ENCODE results near the gene PSG11. TPM values are rescaled to one million over a fixed set of nuclear protein-coding genes. Genes with fewer than 3 reads are reported as not detected.

PSG11 gene
- polyA plus RNA-seq, 3 donors = not detected

- no peaks in the 10 kb centered on the region for H4K20me1 ChIP-seq (ENCODE audit: insufficient read depth, low read length)
- TF ChIP-seq CTCF (IDR thresholded peaks at IDR 0.05) = no peak
- H3K36me3 ChIP-seq (replicated peaks in 1 of 2; ENCODE audit: control insufficient read depth in 1 of 2, insufficient read depth in 2 of 2, low read length in 2 of 2) = no peaks in the 10 kb centered on the region
- no peak overlapping the region for H3K27ac ChIP-seq (ENCODE audit: low read depth in 1 of 2, low read length in 2 of 2)
- no peaks in the 10 kb centered on the region for H3K27me3 ChIP-seq (ENCODE audit: control insufficient read depth in 2 of 2, insufficient read depth in 2 of 2, low read length in 2 of 2)
- WGBS (ENCODE audit: insufficient coverage) = 100% methylated on average over 1 of the region's 2 CpGs
- H3K27ac Mint-ChIP-seq = no peak overlapping the region
- H3K4me1 ChIP-seq (ENCODE audit: control insufficient read depth in 1 of 2, insufficient read depth in 2 of 2, low read length in 2 of 2) = no peaks in the 10 kb centered on the region
- intact Hi-C loops (cut with micrococcal nuclease) = no loop called here
- no peaks in the 10 kb centered on the region for H3K9me3 ChIP-seq (replicated peaks in 1 of 2; ENCODE audit: control insufficient read depth in 1 of 2, insufficient read depth in 1 of 2, low read length in 2 of 2)
- H3K79me2 ChIP-seq (ENCODE audit: insufficient read depth, low read length) = no peaks in the 10 kb centered on the region
- no peak overlapping the region for H3K4me3 ChIP-seq (replicated peaks in 1 of 3; ENCODE audit: low read depth in 2 of 3, low read length in 3 of 3)
- H2AFZ ChIP-seq (ENCODE audit: insufficient read depth, low read depth, low read length, poor library complexity, severe bottlenecking) = no peak overlapping the region
- no peak for DNase-seq
- no peaks in the 10 kb centered on the region for H3K4me1 Mint-ChIP-seq
- H3K9me3 Mint-ChIP-seq = peaks cover 0 to 8% (median 0%) of the 10 kb centered on the region in 7 donors
- peaks cover 0 to 2% (median 0%) of the 10 kb centered on the region in 3 donors for H3K27me3 Mint-ChIP-seq (ENCODE audit: low read depth in 3 of 3)
- no peak overlapping the region for H3K4me3 Mint-ChIP-seq
- H3K36me3 Mint-ChIP-seq = no peaks in the 10 kb centered on the region
- no peak overlapping the region for H3K4me2 ChIP-seq (replicated peaks; ENCODE audit: extremely low read depth, low read length, poor library complexity, severe bottlenecking)
- no peak overlapping the region for H3K9ac ChIP-seq (ENCODE audit: insufficient read depth, low read length, poor library complexity, severe bottlenecking)
Measured at GRCh38 chr19:42965176-42965575, 61.1 kb downstream of the PSG11 start.

- Histone ChIP-seq H3K9ac (ENCODE audit: insufficient read depth, low read length, poor library complexity, severe bottlenecking) (no peak overlapping the region), H3K4me2 (replicated peaks; ENCODE audit: extremely low read depth, low read length, poor library complexity, severe bottlenecking) (no peak overlapping the region), H3K4me3 (replicated peaks in 1 of 3; ENCODE audit: low read depth in 2 of 3, low read length in 3 of 3) (no peak overlapping the region), H4K20me1 (ENCODE audit: insufficient read depth, low read length) (no peaks in the 10 kb centered on the region), H2AFZ (ENCODE audit: insufficient read depth, low read depth, low read length, poor library complexity, severe bottlenecking) (no peak overlapping the region), H3K36me3 (replicated peaks in 1 of 2; ENCODE audit: control insufficient read depth in 1 of 2, insufficient read depth in 2 of 2, low read length in 2 of 2) (no peaks in the 10 kb centered on the region), H3K4me1 (ENCODE audit: control insufficient read depth in 1 of 2, insufficient read depth in 2 of 2, low read length in 2 of 2) (no peaks in the 10 kb centered on the region), H3K79me2 (ENCODE audit: insufficient read depth, low read length) (no peaks in the 10 kb centered on the region), H3K9me3 (replicated peaks in 1 of 2; ENCODE audit: control insufficient read depth in 1 of 2, insufficient read depth in 1 of 2, low read length in 2 of 2) (no peaks in the 10 kb centered on the region), H3K27me3 (ENCODE audit: control insufficient read depth in 2 of 2, insufficient read depth in 2 of 2, low read length in 2 of 2) (no peaks in the 10 kb centered on the region), H3K27ac (ENCODE audit: low read depth in 1 of 2, low read length in 2 of 2) (no peak overlapping the region)
- no peaks in the 10 kb centered on the region for H3K36me3 Mint-ChIP-seq
- H3K27me3 Mint-ChIP-seq (ENCODE audit: low read depth in 3 of 3) = peaks cover 0 to 7% (median 2%) of the 10 kb centered on the region in 3 donors
- no peak overlapping the region for H3K27ac Mint-ChIP-seq
- no CpG with 5 or more reads among the region's 6 CpGs for WGBS (ENCODE audit: insufficient coverage)
- DNase-seq = no peak
- no peak overlapping the region for H3K4me3 Mint-ChIP-seq
- no peaks in the 10 kb centered on the region for H3K4me1 Mint-ChIP-seq
- intact Hi-C loops (cut with micrococcal nuclease) = no loop called here
- H3K9me3 Mint-ChIP-seq = peaks cover 0 to 5% (median 2%) of the 10 kb centered on the region in 7 donors
- no peak for TF ChIP-seq CTCF (IDR thresholded peaks at IDR 0.05)
Measured at GRCh38 chr19:42961119-42961518, 65.2 kb downstream of the PSG11 start.

Other genes with a start within 250 kb of the PSG11 start
- not detected for gene PSG1, start 146.8 kb downstream of the PSG11 start, polyA plus RNA-seq
- not detected for gene PSG6, start 108.6 kb downstream of the PSG11 start, polyA plus RNA-seq
- gene PSG7, start 89.3 kb downstream of the PSG11 start, polyA plus RNA-seq = not detected
- gene PSG2, start 56.2 kb upstream of the PSG11 start, polyA plus RNA-seq = not detected
- not detected for gene PSG5, start 160.1 kb upstream of the PSG11 start, polyA plus RNA-seq
- not detected for gene PSG4, start 179.2 kb upstream of the PSG11 start, polyA plus RNA-seq
- gene PSG9, start 243.1 kb upstream of the PSG11 start, polyA plus RNA-seq = not detected

Data from CD14-positive monocyte (primary cell).